HG02943 (cell line): Measurements from ENCODE around the gene PPP1R16B.
"Not testable (repeated sequence)": the region's sequence is repeated elsewhere in the genome, so short reads cannot be mapped to it uniquely, and the experiment has no call there.

Source experiments
- ATAC-seq: cut with Tn5 transposase; IDR thresholded peaks from one replicate; pipeline ENCODE4 v1.9.1; 2021; ENCODE audit warnings: mild to moderate bottlenecking, low read depth, moderate library complexity; ENCODE audit not compliant: unreplicated experiment

PPP1R16B gene

GRCh38 chr20:38842558-38842981 is 37.1 kb downstream of the PPP1R16B start:
- ATAC-seq, result peak; percentile 83

- no peak for ATAC-seq
Observed at GRCh38 chr20:38843346-38843745, 37.8 kb downstream of the PPP1R16B start.

GRCh38 chr20:38844963-38845362 is 39.5 kb downstream of the PPP1R16B start:
- ATAC-seq, result no peak

GRCh38 chr20:38847840-38848239 is 42.3 kb downstream of the PPP1R16B start:
- no peak for ATAC-seq

GRCh38 chr20:38853759-38854158 is 48.3 kb downstream of the PPP1R16B start:
- no peak for ATAC-seq

GRCh38 chr20:38854654-38855066 is 49.2 kb downstream of the PPP1R16B start:
- no peak for ATAC-seq

- ATAC-seq, result no peak
Observed at GRCh38 chr20:38855356-38855755, 49.9 kb downstream of the PPP1R16B start.

GRCh38 chr20:38856570-38856969 is 51.1 kb downstream of the PPP1R16B start:
- ATAC-seq, result no peak

GRCh38 chr20:38857703-38858102 is 52.2 kb downstream of the PPP1R16B start:
- ATAC-seq, result no peak

- ATAC-seq, result no peak
Observed at GRCh38 chr20:38859070-38859690, 53.7 kb downstream of the PPP1R16B start.

GRCh38 chr20:38859857-38860256 is 54.4 kb downstream of the PPP1R16B start:
- not testable (repeated sequence) for ATAC-seq

- ATAC-seq, result no peak
Observed at GRCh38 chr20:38861071-38861401, 55.5 kb downstream of the PPP1R16B start.

- ATAC-seq, result no peak
Observed at GRCh38 chr20:38862226-38862625, 56.7 kb downstream of the PPP1R16B start.

- no peak for ATAC-seq
Observed at GRCh38 chr20:38863024-38863851, 57.7 kb downstream of the PPP1R16B start.

- ATAC-seq, result no peak
Observed at GRCh38 chr20:38864662-38865061, 59.2 kb downstream of the PPP1R16B start.

GRCh38 chr20:38866265-38867061 is 61.0 kb downstream of the PPP1R16B start:
- ATAC-seq, result no peak

GRCh38 chr20:38867062-38867359 is 61.5 kb downstream of the PPP1R16B start:
- no peak for ATAC-seq

- no peak for ATAC-seq
Observed at GRCh38 chr20:38870733-38871559, 65.4 kb downstream of the PPP1R16B start.

- ATAC-seq, result no peak
Observed at GRCh38 chr20:38871560-38871953, 66.1 kb downstream of the PPP1R16B start.

- ATAC-seq, result no peak
Observed at GRCh38 chr20:38872036-38872435, 66.5 kb downstream of the PPP1R16B start.
